Measurements from ENCODE around the gene RPA3.

DNA sequence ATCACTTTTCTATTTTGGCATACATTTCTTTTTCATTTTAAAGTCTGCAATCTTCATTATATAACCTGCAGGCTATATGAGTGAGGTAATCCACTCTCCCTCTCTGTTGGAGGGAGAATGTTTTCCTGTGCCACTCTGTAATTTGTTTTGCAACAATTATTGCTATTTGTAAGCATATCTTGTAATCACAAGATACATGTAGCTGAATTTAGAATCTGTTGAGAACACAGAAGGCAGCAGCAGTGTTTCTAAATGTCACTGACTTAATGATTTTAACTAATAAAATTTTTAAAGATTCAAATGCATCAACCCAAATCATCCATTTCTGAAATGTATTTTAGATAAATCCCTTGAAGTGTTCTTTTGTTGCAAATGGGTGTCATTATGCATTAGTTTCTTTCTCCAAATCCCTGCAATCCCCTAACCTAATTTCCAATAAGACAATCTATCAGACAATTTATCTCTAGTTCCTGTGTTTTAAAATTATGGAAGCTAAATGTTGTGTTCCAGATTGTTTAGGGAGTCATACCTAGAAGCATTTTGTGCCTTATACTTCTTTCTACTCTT, 97.7 kb downstream of the RPA3 start:
- TF ChIP-seq, protein P1, sequence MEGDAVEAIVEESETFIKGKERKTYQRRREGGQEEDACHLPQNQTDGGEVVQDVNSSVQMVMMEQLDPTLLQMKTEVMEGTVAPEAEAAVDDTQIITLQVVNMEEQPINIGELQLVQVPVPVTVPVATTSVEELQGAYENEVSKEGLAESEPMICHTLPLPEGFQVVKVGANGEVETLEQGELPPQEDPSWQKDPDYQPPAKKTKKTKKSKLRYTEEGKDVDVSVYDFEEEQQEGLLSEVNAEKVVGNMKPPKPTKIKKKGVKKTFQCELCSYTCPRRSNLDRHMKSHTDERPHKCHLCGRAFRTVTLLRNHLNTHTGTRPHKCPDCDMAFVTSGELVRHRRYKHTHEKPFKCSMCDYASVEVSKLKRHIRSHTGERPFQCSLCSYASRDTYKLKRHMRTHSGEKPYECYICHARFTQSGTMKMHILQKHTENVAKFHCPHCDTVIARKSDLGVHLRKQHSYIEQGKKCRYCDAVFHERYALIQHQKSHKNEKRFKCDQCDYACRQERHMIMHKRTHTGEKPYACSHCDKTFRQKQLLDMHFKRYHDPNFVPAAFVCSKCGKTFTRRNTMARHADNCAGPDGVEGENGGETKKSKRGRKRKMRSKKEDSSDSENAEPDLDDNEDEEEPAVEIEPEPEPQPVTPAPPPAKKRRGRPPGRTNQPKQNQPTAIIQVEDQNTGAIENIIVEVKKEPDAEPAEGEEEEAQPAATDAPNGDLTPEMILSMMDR (IDR thresholded peaks at IDR 0.05), result no peak
- no peak for TF ChIP-seq POLR2A (IDR thresholded peaks at IDR 0.05)
- no peak for TF ChIP-seq POLR2AphosphoS5 (IDR thresholded peaks at IDR 0.05)
